GM21526 (cell line): Measurements from ENCODE around the gene SULT2B1.

Experiments
- ATAC-seq: cut with Tn5 transposase; IDR thresholded peaks from one replicate; pipeline ENCODE4 v1.9.1; 2021; ENCODE audit warnings: moderate library complexity; ENCODE audit not compliant: unreplicated experiment, low FRiP score

The SULT2B1 gene

GRCh38 chr19:48646001-48646721 is 94.2 kb downstream of the SULT2B1 start, which contains the start of gene CA11:
CA11 (minus strand) TSS chr19:48646187; CDS start chr19:48645632, 555 bp downstream.
- no peak for ATAC-seq

GRCh38 chr19:48646722-48647216 is 94.8 kb downstream of the SULT2B1 start:
- no peak for ATAC-seq

GRCh38 chr19:48648134-48648533 is 96.2 kb downstream of the SULT2B1 start:
- no peak for ATAC-seq
